ENCODE measurements around the gene FOLR3. TPM values are rescaled to one million over a fixed set of nuclear protein-coding genes. Genes with fewer than 3 reads are reported as not detected.

FOLR3 gene
- polyA plus RNA-seq, 1 of the 3 experiments (the other 2 are of a cell fraction), result not detected

- H3K79me2 ChIP-seq (ENCODE audit: insufficient read depth), result no peaks in the 10 kb centered on the region
- H4K20me1 ChIP-seq (ENCODE audit: insufficient read depth), result no peaks in the 10 kb centered on the region
- H3K9me2 ChIP-seq, result no peaks in the 10 kb centered on the region
- H3K27me3 ChIP-seq (ENCODE audit: insufficient read depth), result no peaks in the 10 kb centered on the region; the same call in 1 of the 2 replicates
- H3K4me3 ChIP-seq (ENCODE audit: low read depth in 2 of 2, low read length in 1 of 2), result no peak overlapping the region
- no peaks in the 10 kb centered on the region for H3K9me3 ChIP-seq
- ChIA-PET POLR2A (no interaction called here), CTCF (no interaction called here)
- no peak overlapping the region for H2AFZ ChIP-seq (ENCODE audit: low read depth)
- no peaks in the 10 kb centered on the region for H3K4me1 ChIP-seq (ENCODE audit: control insufficient read depth in 1 of 2, insufficient read depth in 2 of 2, low read depth in 1 of 2, low read length in 1 of 2)
- H3K9ac ChIP-seq, result no peak overlapping the region
- no peaks in the 10 kb centered on the region for H3F3A ChIP-seq (replicated peaks; ENCODE audit: insufficient read depth)
- TF ChIP-seq GABPA (IDR thresholded peaks at IDR 0.05; ENCODE audit: low read depth) (no peak), TEAD4 (IDR thresholded peaks at IDR 0.05; ENCODE audit: borderline replicate concordance, insufficient read depth) (no peak), FOSL2 (IDR thresholded peaks at IDR 0.05; ENCODE audit: borderline replicate concordance, low read depth) (no peak), NFIC (IDR thresholded peaks at IDR 0.05; ENCODE audit: borderline replicate concordance) (no peak), IRF3 (IDR thresholded peaks at IDR 0.05; ENCODE audit: low read depth, low read length) (no peak), TCF12 (IDR thresholded peaks at IDR 0.05) (no peak), RFX5 (IDR thresholded peaks at IDR 0.05; ENCODE audit: low read length) (no peak), FOXJ3 (CRISPR knock-in tag; IDR thresholded peaks at IDR 0.05) (no peak), YY1 (IDR thresholded peaks at IDR 0.05; ENCODE audit: low read depth) (no peak), NRF1 (IDR thresholded peaks at IDR 0.05; ENCODE audit: low read depth, low read length) (no peak), JUND (IDR thresholded peaks at IDR 0.05) (no peak), CTCF (IDR thresholded peaks at IDR 0.05) (no peak), GATA2 (CRISPR knock-in tag; IDR thresholded peaks at IDR 0.05) (no peak), EP300 (IDR thresholded peaks at IDR 0.05; ENCODE audit: borderline replicate concordance in 1 of 2, low read depth in 1 of 2, low read length in 1 of 2) (no peak), CHD2 (IDR thresholded peaks at IDR 0.05; ENCODE audit: low read length, partially characterized antibody) (no peak), EZH2phosphoT487 (IDR thresholded peaks at IDR 0.05; ENCODE audit: borderline replicate concordance, low read depth) (no peak)
- TF ChIP-seq, protein P1, sequence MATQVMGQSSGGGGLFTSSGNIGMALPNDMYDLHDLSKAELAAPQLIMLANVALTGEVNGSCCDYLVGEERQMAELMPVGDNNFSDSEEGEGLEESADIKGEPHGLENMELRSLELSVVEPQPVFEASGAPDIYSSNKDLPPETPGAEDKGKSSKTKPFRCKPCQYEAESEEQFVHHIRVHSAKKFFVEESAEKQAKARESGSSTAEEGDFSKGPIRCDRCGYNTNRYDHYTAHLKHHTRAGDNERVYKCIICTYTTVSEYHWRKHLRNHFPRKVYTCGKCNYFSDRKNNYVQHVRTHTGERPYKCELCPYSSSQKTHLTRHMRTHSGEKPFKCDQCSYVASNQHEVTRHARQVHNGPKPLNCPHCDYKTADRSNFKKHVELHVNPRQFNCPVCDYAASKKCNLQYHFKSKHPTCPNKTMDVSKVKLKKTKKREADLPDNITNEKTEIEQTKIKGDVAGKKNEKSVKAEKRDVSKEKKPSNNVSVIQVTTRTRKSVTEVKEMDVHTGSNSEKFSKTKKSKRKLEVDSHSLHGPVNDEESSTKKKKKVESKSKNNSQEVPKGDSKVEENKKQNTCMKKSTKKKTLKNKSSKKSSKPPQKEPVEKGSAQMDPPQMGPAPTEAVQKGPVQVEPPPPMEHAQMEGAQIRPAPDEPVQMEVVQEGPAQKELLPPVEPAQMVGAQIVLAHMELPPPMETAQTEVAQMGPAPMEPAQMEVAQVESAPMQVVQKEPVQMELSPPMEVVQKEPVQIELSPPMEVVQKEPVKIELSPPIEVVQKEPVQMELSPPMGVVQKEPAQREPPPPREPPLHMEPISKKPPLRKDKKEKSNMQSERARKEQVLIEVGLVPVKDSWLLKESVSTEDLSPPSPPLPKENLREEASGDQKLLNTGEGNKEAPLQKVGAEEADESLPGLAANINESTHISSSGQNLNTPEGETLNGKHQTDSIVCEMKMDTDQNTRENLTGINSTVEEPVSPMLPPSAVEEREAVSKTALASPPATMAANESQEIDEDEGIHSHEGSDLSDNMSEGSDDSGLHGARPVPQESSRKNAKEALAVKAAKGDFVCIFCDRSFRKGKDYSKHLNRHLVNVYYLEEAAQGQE (IDR thresholded peaks at IDR 0.05; ENCODE audit: low read depth, low read length), result no peak
- TF ChIP-seq, protein P2, sequence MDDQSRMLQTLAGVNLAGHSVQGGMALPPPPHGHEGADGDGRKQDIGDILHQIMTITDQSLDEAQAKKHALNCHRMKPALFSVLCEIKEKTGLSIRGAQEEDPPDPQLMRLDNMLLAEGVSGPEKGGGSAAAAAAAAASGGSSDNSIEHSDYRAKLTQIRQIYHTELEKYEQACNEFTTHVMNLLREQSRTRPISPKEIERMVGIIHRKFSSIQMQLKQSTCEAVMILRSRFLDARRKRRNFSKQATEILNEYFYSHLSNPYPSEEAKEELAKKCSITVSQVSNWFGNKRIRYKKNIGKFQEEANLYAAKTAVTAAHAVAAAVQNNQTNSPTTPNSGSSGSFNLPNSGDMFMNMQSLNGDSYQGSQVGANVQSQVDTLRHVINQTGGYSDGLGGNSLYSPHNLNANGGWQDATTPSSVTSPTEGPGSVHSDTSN (IDR thresholded peaks at IDR 0.05), result no peak
- TF ChIP-seq, protein P3, sequence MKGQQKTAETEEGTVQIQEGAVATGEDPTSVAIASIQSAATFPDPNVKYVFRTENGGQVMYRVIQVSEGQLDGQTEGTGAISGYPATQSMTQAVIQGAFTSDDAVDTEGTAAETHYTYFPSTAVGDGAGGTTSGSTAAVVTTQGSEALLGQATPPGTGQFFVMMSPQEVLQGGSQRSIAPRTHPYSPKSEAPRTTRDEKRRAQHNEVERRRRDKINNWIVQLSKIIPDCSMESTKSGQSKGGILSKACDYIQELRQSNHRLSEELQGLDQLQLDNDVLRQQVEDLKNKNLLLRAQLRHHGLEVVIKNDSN (IDR thresholded peaks at IDR 0.05; ENCODE audit: borderline replicate concordance, low read depth), result no peak
- no peaks in the 10 kb centered on the region for H3K36me3 ChIP-seq (replicated peaks in 1 of 2; ENCODE audit: control insufficient read depth in 1 of 2, insufficient read depth in 2 of 2, low read length in 1 of 2)
- no peak for DNase-seq
- no peak overlapping the region for H3K4me2 ChIP-seq
- H3K27ac ChIP-seq (ENCODE audit: low read depth in 2 of 2, low read length in 1 of 2), result no peak overlapping the region
- WGBS (ENCODE audit: low lambda C conversion rate), result 82% methylated on average over 6 of the region's 6 CpGs
Observed at GRCh38 chr11:72119198-72119597, 16.3 kb upstream of the FOLR3 start.

All from SK-N-SH (cell line).